GM19023 (cell line): Measurements from ENCODE around the gene SHH.

Source experiments
- ATAC-seq: cut with Tn5 transposase; IDR thresholded peaks from one replicate; pipeline ENCODE4 v1.9.1; 2021; ENCODE audit warnings: mild to moderate bottlenecking, moderate library complexity; ENCODE audit not compliant: unreplicated experiment

Gene SHH

DNA sequence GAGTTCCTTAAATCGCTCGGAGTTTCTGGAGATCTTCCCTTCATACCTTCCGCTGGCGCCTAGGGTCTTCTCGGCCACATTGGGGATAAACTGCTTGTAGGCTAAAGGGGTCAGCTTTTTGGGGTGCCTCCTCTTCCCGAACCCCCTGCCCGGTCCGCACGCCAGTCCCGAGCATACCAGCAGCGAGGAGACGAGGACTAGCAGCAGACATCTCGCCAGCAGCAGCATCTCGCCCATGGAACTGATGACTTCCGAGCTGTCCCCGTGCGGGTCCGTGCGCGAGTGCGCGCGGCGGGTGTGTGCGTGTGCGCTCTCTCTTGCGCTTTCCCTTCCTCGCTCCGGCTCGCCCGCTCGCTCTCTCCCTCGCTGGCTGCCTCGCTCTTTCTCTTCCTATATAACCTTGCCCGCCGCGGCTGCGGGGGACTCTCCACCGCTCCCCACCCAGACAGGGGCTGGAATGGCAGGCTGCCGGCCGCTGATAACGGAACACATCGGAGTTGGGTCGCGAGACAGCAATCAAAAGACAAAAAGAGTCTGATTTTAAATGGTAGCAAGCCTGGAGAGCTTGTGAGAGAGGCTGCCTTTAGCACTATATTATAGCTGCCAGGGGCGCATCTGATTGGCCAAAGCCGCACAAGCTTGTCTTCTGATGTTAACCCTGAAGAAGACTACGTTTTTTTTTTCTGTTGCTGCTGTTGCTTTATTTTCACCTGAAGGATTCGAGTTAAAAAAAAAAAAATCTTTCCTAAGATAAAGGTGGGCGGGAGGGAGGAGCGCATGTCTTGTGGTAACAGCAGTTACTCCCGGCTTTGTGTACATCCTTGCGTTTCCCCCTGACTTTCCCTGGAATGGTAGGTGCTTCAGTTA is at the start of gene SHH:
Gene SHH, minus strand, starts transcription at position 569 of the 867 bp plus-strand sequence. Its CDS starts 341 bp downstream, at position 228.
- no peak for ATAC-seq

GRCh38 chr7:155861480-155861868 is 49.2 kb upstream of the SHH start:
- no peak for ATAC-seq

DNA sequence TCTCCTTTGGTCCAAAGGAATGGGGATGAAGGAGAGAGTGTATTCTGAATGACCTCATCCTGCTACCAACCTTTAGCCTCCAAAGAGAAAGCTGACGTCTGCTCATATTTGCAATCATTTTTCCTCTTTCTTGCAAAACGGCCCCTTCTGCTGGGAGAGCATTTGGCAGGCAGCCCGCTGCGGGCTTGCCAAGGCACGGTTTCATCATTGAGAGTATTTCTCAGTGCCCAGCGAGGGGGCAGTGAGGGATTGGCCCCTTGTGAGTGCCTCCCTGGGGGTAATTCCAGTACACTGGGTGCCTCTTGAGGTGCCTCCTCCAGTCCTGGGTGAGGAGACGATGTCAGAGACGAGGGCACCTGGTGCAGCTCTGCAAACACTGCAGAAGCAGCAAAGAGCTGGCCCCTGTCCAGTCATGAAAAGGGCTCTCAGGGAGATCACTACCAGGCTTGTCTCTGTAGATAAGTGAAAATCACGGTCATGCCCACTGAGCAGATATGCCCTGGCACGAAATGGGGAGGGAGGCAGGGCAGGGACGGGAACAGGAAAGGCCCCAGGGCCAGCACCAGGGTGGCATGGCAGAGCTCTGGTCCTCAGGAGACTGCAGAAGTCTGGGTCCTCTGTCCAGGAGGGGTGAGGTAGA is 48.7 kb upstream of the SHH start:
- ATAC-seq: no peak

- ATAC-seq: no peak
Observed at GRCh38 chr7:155860461-155860839, 48.2 kb upstream of the SHH start.

DNA sequence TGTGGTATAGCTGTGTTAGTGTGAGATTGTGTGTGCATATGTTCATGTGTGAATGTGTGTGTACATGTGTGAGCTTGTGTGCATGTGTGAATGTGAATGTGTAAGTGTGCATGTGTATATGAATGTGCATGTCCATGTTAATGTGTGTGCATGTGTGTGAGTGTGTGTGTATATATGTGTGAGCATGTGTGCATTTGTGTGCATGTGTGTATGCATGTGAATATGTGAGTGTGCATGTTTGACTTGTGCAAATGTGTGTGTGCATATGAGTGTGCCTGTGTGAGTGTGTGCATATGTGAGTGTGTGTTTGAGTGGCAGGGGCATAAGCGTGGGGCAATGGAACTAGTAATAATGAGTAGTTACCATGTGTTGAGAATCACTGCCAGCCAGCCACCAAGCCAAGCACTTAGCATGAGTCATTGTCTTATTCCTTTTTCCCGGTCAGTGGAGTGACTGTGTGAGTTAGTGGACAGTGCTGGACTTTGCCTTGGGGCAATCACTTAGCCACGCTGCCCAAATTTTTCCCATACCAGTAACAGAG is 46.3 kb upstream of the SHH start:
- no peak for ATAC-seq

DNA sequence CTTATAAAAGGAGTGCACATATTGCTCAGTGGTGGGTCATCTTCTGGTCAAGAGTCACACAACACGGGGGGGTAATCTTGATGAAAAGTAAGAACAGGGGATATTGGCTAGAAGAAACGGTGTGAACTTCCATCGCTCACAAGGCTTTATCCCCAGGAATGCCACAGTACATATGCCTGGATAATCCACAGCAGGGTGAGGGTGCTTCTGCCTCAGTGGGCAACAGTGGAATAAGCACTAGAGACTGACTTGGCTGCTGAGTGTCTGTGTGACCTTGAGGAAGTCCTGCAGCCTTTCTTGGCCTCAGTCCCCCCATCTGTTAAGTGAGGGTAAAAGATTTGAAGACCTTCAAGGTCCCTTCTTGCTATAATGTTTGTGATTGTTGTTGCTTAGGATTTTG is 44.9 kb upstream of the SHH start:
- ATAC-seq: no peak

DNA sequence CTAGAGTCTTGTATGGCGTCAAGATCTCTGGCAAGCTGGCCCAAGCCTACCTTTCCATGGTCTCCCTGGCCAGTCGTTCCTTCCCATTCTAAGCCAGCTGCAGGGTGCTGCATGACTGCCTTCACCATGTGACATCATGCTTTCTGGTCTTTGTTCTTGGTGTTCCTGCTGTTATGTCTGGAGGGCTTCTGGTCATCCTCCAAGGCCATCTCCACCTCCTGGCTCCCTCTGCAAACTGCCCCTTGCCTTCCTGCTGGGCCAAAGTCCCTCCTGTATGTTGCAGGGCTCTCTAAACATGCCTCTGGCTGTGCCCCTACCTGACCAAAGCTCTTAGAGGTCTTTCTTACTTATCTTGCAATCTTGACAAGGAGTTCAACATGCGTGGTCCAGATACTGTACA is 44.4 kb upstream of the SHH start:
- no peak for ATAC-seq

GRCh38 chr7:155852426-155853301 is 40.4 kb upstream of the SHH start:
- ATAC-seq: no peak

GRCh38 chr7:155851892-155852291 is 39.6 kb upstream of the SHH start:
- ATAC-seq: no peak

- ATAC-seq: no peak
Observed at GRCh38 chr7:155850766-155851678, 38.8 kb upstream of the SHH start.

DNA sequence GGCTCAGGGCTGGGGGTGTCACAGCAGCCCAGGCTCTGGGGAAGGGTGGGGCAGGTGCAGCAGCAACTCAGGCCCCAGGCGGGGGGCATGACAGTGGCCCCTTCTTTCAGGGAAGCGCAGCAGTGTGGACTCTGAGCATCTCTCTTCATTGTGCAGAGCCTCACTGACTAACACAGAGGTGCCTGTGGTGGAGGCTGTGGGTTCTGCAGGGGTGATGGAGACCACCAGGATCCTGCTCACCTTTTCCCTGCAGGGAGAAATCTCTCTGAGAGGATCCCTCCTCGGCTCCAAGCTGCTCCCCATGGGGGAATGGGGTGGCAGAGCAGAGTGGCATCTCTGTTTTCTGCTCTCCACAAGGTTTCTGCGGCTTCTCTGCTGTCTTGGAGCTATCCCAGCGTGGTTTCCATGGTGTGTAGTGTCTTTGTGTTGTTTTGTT is 37.8 kb upstream of the SHH start:
- no peak for ATAC-seq

GRCh38 chr7:155848691-155849669 is 36.7 kb upstream of the SHH start:
- ATAC-seq: no peak

DNA sequence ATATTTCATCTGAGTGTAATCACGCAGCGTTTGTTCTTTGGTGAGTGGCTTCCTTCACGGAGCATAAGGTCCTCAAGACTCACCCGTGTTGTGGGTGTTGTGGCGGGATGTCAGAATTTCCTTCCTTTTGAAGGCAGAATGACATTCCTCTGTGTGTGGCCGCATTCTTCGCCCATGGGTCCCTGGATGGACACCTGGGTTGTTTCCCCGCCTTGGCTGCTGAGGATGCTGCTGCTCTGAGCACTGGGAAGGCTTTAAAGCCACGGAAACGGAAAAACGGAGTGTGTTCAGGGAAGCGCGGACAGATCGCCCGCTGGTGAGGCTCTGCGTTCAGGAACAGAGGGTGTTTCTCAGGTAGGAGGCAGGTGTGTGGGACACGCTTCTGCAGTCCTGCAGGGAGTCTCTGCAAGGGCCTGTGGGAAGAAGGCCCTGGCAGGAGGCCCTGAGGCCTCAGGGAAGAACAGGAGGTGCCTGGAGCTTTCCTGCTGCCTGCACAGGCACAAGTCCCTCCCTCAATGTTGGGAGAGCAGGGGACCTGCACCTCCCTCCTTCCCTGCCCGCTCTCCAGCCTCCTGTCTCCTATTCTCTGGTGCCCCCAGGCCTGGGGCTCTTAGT is 35.7 kb upstream of the SHH start:
- ATAC-seq: no peak

DNA sequence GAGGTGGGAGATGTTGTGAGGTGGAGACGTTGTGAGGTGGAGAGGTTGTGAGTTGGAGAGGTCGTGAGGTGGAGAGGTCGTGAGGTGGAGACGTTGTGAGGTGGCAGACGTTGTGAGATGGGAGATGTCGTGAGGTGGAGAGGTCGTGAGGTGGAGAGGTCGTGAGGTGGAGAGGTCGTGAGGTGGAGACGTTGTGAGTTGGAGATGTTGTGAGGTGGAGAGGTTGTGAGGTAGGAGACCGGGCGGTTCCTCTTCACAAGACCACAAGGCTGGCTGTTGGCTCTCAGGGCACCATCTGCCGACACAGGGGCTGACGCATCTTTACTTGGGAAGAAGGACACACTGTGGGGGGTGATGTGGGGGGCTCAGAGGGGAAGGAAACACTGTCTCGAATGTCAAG is 34.7 kb upstream of the SHH start:
- ATAC-seq: no peak

DNA sequence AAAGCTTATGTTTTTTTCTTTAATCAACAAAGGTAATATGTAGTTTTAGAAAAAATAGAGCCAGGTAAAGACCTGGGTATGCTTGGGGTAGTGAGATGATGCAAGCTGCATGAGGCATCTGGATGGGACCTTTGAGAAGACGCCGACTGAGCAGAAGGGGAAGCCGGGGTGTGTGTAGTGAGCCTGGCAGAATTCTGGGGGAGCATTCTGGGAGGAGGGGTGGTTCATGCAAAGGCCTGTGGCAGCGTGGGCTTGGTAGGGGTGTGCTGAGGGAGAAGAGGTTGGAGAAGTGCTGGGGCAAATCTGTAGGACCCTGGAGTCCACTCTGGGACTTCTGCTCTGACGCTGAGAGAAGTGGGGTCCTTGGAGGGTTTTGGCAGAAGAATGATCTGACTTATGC is 33.9 kb upstream of the SHH start:
- ATAC-seq: no peak

DNA sequence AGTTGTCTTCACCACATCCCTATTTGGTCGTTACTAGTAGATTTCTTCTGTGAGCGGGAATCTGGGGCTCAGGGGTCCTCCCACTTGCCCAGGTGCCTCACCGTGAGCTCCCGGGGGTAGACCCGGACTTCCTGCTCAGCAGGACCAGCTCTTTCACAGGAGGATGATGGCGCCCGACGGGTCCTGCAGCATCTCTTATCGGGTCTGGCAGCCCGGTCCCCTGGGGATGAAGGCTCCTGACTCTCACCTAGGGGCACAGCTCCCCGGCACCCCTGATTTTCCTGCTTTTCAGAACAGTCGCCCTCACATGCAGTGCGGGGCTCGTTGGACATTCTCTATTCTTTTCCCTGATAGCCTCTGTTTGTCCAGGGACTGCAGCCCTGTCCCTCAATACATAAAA is 33.0 kb upstream of the SHH start:
- no peak for ATAC-seq

GRCh38 chr7:155844526-155844925 is 32.3 kb upstream of the SHH start:
- no peak for ATAC-seq

- no peak for ATAC-seq
Observed at GRCh38 chr7:155844019-155844453, 31.8 kb upstream of the SHH start.
